ENCODE measurements around the gene KRT76.

KRT76 gene

DNA sequence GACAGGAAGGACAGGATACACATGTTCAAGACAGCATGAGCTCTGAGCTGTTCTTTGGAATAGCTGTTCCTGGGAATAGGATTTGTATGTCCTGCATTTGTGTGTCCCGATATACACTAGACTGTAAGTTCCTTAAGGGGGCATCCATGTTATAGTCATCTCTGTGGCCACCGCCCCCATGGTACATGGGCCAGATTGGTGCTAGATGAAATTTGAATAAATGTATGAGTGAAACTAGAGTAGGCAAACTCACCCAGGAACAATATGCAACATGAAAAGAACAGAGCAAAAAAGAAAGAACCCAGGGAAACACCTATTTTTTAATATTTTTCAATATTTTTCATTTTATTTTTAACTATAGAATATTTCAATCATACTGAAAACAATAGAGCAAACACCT lies 48.8 kb downstream of the KRT76 start:
- no peak for DNase-seq

DNA sequence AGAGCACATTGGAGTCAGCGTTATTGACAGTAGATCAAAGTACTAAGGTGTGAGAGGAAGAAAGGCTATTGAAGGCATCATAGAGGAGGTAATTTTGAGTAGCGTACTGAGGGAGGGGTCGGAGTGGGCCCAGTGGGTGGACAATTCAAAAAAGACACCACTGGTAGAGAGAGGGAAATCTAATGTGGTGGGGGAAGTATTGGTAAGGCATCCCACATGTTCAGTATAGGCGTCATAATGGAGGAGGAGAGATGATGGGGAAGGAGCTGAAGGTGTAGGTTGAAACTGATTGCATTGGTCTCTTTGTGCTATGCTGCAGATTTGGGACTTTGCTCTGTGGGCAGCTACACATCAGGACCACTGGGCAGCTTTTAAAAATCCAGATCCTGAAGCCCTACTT lies 50.1 kb downstream of the KRT76 start:
- no peak for DNase-seq

DNA sequence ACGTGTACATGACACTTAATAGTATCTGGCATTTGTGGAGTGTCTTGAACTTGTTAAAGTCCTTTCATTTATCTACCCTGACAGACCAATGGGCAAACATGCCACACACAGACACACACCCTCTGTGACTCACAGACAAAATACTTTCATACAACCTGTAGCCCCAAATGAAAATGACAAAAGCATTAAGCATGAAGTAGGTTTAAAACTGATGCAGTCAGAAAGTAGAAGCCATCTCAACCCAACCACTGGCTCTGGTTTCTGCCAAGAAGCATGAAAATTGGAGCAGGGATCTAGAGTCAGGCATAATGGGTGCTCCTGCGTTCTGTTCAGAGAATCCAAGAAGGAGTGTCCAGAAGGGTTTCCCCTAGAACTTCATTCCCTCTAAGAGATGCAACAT lies 50.7 kb downstream of the KRT76 start:
- DNase-seq = no peak

DNA sequence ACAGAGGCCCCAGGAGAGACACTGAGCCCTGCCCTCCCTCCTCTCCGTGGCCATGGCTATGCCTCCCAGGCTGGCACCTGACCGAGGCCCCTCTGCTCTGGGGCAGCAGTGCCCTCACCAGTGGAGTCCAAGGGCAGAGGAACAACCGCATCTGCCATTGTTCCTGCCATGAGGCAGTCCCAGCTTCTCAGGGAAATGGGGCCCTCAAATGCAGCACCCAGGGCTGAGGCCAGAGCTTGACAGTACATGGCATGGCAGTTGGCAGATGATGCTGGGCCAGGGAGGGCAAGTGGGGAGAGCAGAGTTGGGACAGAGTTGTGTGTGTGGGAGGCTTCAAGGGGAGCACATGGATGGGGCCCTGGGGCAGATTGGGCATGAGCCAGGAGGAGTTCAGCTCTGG lies 52.8 kb downstream of the KRT76 start:
- no peak for DNase-seq

DNA sequence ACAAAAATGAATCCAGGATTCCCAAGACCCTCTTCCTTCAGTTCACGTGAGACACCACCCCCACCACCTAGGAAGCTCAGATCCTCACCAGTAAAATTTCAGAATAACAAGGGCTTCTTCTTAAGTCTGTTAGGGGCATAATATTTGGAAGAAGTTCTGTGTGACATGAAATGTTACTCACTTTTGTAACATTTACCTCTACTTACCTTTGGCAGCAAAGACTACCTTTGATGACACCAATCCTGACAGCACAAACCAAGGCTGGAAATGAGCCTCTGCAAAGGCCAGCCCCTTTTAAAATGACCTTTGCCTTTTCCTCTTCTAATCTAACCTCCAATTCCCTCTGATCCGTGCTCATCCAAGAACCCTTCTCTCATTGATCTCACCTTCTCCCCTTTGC lies 54.5 kb downstream of the KRT76 start:
- DNase-seq = no peak

DNA sequence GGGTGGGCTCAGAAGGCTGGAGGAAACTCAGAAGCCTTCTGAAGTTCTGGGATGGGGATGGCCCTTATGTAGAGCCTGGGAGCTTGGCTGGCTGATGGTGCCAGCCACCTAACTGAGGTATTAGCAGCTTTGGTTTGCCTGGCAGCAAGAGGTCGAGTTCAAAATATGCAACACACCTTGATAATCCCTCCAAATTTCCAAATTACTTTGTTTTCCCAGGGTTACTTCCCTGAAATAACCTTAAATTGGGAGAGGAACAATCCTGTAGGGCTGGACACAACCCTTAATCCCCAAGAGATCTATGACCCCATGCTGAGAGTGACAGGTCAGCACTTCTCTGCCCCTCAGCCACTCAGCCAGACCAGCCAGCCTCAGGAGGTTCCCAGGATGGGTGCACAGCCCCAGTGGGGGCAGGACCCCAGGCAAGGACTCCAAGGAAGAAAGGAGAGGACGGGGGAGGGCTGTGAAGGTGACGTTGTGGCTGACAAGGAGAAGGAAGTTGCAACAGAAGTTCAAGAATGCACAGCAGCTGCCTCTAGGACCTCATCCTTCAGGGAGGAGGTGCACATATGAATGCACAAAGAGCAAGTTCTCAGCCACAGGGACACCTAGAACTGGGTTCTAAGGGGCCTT lies 55.2 kb downstream of the KRT76 start:
- no peak for DNase-seq

DNA sequence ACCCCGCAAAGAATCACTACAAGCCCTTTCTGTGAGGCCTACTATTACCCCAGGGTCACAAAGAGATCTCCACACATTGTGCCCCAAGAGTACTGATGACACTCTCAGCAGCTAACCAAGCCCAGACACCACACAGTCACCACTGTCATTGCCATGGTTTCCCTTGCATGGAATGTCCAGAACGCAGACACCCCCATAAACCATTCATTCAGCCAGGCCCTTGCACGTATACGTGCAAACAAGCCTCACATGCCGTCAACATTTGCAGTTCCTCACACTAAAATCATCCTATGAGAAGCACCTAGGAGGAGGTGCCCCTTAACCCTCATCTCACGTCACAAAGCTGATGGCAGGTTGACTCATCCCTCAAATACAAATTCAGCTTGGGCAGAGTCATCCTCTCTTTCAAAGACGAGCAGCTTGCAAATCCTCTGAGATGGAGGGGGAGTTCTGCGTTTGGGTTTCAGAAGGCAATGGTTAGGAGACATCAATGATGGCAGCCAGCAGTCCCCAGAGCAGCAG lies 56.7 kb downstream of the KRT76 start:
- DNase-seq = no peak
